Pulmonary artery endothelial cell (primary cell): ENCODE measurements around the gene CWC27. TPM values are rescaled to one million over a fixed set of nuclear protein-coding genes. Genes with fewer than 3 reads are reported as not detected.

ENCODE experiments used
- DNase-seq: peaks from one replicate; pipeline ENCODE4 v3.0.0-alpha.2; 2011; ENCODE audit warnings: low read depth, low spot score
- total RNA-seq: library from RNA; depleted of rRNA; stranded (reverse); fragments of >200 nt; gene quantifications from 2 replicates; pipeline ENCODE4 v1.2.3, GENCODE V29; 2014

Gene CWC27
- total RNA-seq, 1 donor from 2014 or later, result 15.8 TPM

GRCh38 chr5:64977779-64978178 lies 209.0 kb downstream of the CWC27 start:
- DNase-seq, result no peak

- DNase-seq, result no peak
Observed at GRCh38 chr5:64978546-64978945, 209.8 kb downstream of the CWC27 start.

- no peak for DNase-seq
Observed at GRCh38 chr5:64979531-64979930, 210.8 kb downstream of the CWC27 start.

GRCh38 chr5:64980176-64980575 lies 211.4 kb downstream of the CWC27 start:
- DNase-seq, result no peak

GRCh38 chr5:64987768-64988167 lies 219.0 kb downstream of the CWC27 start:
- DNase-seq, result no peak

- DNase-seq, result no peak
Observed at GRCh38 chr5:65009207-65009606, 240.5 kb downstream of the CWC27 start.

- no peak for DNase-seq
Observed at GRCh38 chr5:65010841-65011240, 242.1 kb downstream of the CWC27 start.

GRCh38 chr5:65012301-65012892 lies 243.7 kb downstream of the CWC27 start:
- DNase-seq, result no peak

- DNase-seq, result no peak
Observed at GRCh38 chr5:65013166-65013565, 244.4 kb downstream of the CWC27 start.

- DNase-seq, result no peak
Observed at GRCh38 chr5:65014769-65015168, 246.0 kb downstream of the CWC27 start.

- DNase-seq, result no peak
Observed at GRCh38 chr5:65015767-65016166, 247.0 kb downstream of the CWC27 start.

- no peak for DNase-seq
Observed at GRCh38 chr5:65017636-65018035, 248.9 kb downstream of the CWC27 start.

GRCh38 chr5:65018763-65019162 lies 250.0 kb downstream of the CWC27 start:
- no peak for DNase-seq

- no peak for DNase-seq
Observed at GRCh38 chr5:65020492-65020891, 251.8 kb downstream of the CWC27 start.

GRCh38 chr5:65021527-65022226 lies 252.9 kb downstream of the CWC27 start:
- DNase-seq, result no peak

- DNase-seq, result no peak
Observed at GRCh38 chr5:65022932-65023331, 254.2 kb downstream of the CWC27 start.

GRCh38 chr5:65024681-65025080 lies 256.0 kb downstream of the CWC27 start:
- DNase-seq, result no peak

- no peak for DNase-seq
Observed at GRCh38 chr5:65026816-65027548, 258.3 kb downstream of the CWC27 start.

- no peak for DNase-seq
Observed at GRCh38 chr5:65029178-65029577, 260.4 kb downstream of the CWC27 start.

GRCh38 chr5:65030056-65030455 lies 261.3 kb downstream of the CWC27 start:
- DNase-seq, result no peak

GRCh38 chr5:65032250-65032649 lies 263.5 kb downstream of the CWC27 start:
- DNase-seq, result no peak

- DNase-seq, result no peak
Observed at GRCh38 chr5:65034029-65034812, 265.5 kb downstream of the CWC27 start.
